Stimulated activated CD4-positive, alpha-beta T cell treated with anti-CD3 and anti-CD28 coated beads, TNF-alpha, amount 100 ng/mL, for 1 hour (primary cell): ENCODE measurements around the gene SCAP.
"Not testable (repeated sequence)": the region's sequence is repeated elsewhere in the genome, so short reads cannot be mapped to it uniquely, and the experiment has no call there.

Source experiments
- DNase-seq, 3 donors: peaks; one replicate each; pipeline ENCODE4 v3.0.0-alpha.2; 2020; ENCODE audit warnings: low read depth in 3 of 3, low spot score in 1 of 3

Gene SCAP

GRCh38 chr3:47481763-47482162 is 6.0 kb upstream of the SCAP start:
- not testable (repeated sequence) for DNase-seq

GRCh38 chr3:47480267-47480666 is 4.5 kb upstream of the SCAP start:
- DNase-seq = not testable (repeated sequence)

GRCh38 chr3:47479826-47480160 is 4.1 kb upstream of the SCAP start:
- no peak for DNase-seq

GRCh38 chr3:47478022-47478421 is 2.3 kb upstream of the SCAP start:
- DNase-seq = no peak

- no peak for DNase-seq
Observed at GRCh38 chr3:47476644-47477199, 981 bp upstream of the SCAP start.

GRCh38 chr3:47476330-47476626 is 537 bp upstream of the SCAP start:
- DNase-seq = no peak

GRCh38 chr3:47475029-47475569 is 642 bp downstream of the SCAP start:
- DNase-seq = no peak

- DNase-seq = no peak
Observed at GRCh38 chr3:47473391-47473790, 2.4 kb downstream of the SCAP start.

- no peak for DNase-seq
Observed at GRCh38 chr3:47469616-47470015, 6.1 kb downstream of the SCAP start.

GRCh38 chr3:47468315-47468714 is 7.4 kb downstream of the SCAP start:
- DNase-seq = not testable (repeated sequence)

GRCh38 chr3:47464588-47464987 is 11.2 kb downstream of the SCAP start:
- no peak for DNase-seq

GRCh38 chr3:47459534-47460085 is 16.1 kb downstream of the SCAP start:
- DNase-seq = not testable (repeated sequence)

- no peak for DNase-seq
Observed at GRCh38 chr3:47456984-47457383, 18.8 kb downstream of the SCAP start.

GRCh38 chr3:47455806-47456452 is 19.8 kb downstream of the SCAP start:
- DNase-seq = no peak

- no peak for DNase-seq
Observed at GRCh38 chr3:47452453-47453215, 23.1 kb downstream of the SCAP start.

GRCh38 chr3:47444103-47444502 is 31.6 kb downstream of the SCAP start:
- DNase-seq = no peak

GRCh38 chr3:47443611-47443995 is 32.1 kb downstream of the SCAP start:
- no peak for DNase-seq

GRCh38 chr3:47441796-47442551 is 33.8 kb downstream of the SCAP start:
- no peak for DNase-seq

GRCh38 chr3:47440131-47440530 is 35.6 kb downstream of the SCAP start:
- no peak for DNase-seq

- no peak for DNase-seq
Observed at GRCh38 chr3:47436180-47436579, 39.6 kb downstream of the SCAP start.

GRCh38 chr3:47434849-47435248 is 40.9 kb downstream of the SCAP start:
- no peak for DNase-seq

GRCh38 chr3:47433796-47434195 is 41.9 kb downstream of the SCAP start:
- DNase-seq = no peak
